Hepatocyte (in vitro differentiated cells): Measurements from ENCODE around the gene ABR. TPM values are rescaled to one million over a fixed set of nuclear protein-coding genes. Genes with fewer than 3 reads are reported as not detected.

ENCODE experiments used
- DNase-seq: peaks from one replicate; pipeline ENCODE4 v3.0.0-alpha.2; 2016; ENCODE audit warnings: low spot score
- H2AFZ ChIP-seq: fragments of 200-600 bp; sonication (generic); 2 replicates; pipeline ENCODE4 v1.6.0; 2016; ENCODE audit warnings: antibody characterized with exemption, mild to moderate bottlenecking
- H3K27ac ChIP-seq: fragments of 200-600 bp; sonication (generic); 2 replicates; pipeline ENCODE4 v1.5.1; 2016; ENCODE audit warnings: mild to moderate bottlenecking
- H3K27me3 ChIP-seq: fragments of 200-600 bp; sonication (generic); 2 replicates; pipeline ENCODE4 v1.6.1; 2016
- H3K36me3 ChIP-seq: fragments of 200-600 bp; sonication (generic); replicated peaks from 2 replicates; pipeline ENCODE4 v1.5.1; 2016; ENCODE audit warnings: low read depth; ENCODE audit not compliant: insufficient read depth
- H3K4me1 ChIP-seq: fragments of 200-600 bp; sonication (generic); 2 replicates; pipeline ENCODE4 v1.5.1; 2016; ENCODE audit warnings: mild to moderate bottlenecking, moderate library complexity; ENCODE audit not compliant: insufficient read depth
- H3K4me2 ChIP-seq: fragments of 200-600 bp; sonication (generic); 2 replicates; pipeline ENCODE4 v1.6.0; 2016
- H3K4me3 ChIP-seq: fragments of 200-600 bp; sonication (generic); 2 replicates; pipeline ENCODE4 v1.5.1; 2016; ENCODE audit warnings: mild to moderate bottlenecking
- H3K79me2 ChIP-seq: fragments of 200-600 bp; sonication (generic); 2 replicates; pipeline ENCODE4 v1.6.0; 2017; ENCODE audit warnings: mild to moderate bottlenecking
- H3K9me2 ChIP-seq: fragments of 200-600 bp; sonication (generic); replicated peaks from 2 replicates; pipeline ENCODE4 v1.6.0; 2017; ENCODE audit warnings: mild to moderate bottlenecking; ENCODE audit not compliant: insufficient read depth
- H3K9me3 ChIP-seq: fragments of 200-600 bp; sonication (generic); 2 replicates; pipeline ENCODE4 v1.5.1; 2016; ENCODE audit warnings: low read depth, mild to moderate bottlenecking
- H4K20me1 ChIP-seq: fragments of 200-600 bp; sonication (generic); 2 replicates; pipeline ENCODE4 v1.6.0; 2016; ENCODE audit warnings: mild to moderate bottlenecking; ENCODE audit not compliant: insufficient read depth, poor library complexity, severe bottlenecking
- EZH2 ChIP-seq: fragments of 200-600 bp; sonication (generic); IDR thresholded peaks from 2 replicates; pipeline ENCODE4 v1.6.1; 2016; ENCODE audit warnings: antibody characterized with exemption, mild to moderate bottlenecking, borderline replicate concordance
- EZH2phosphoT487 ChIP-seq: fragments of 200-600 bp; sonication (generic); IDR thresholded peaks from one replicate; pipeline ENCODE4 v1.6.1; 2018; ENCODE audit warnings: antibody characterized with exemption, mild to moderate bottlenecking, low read depth, moderate library complexity; ENCODE audit not compliant: unreplicated experiment, severe bottlenecking
- WGBS: methylation state at CpG from one replicate; pipeline ENCODE4 v1.1.6; 2016; ENCODE audit warnings: low lambda C conversion rate; ENCODE audit errors: missing lambda C conversion rate; 5-methylcytosine and 5-hydroxymethylcytosine counted together
- polyA plus RNA-seq: library from polyadenylated mRNA; unstranded; fragments of >200 nt; fragmentation: Nextera tagmentation; extraction: Ambion mirVana; gene quantifications from 2 replicates; pipeline ENCODE4 v1.2.1, GENCODE V29; 2016
- total RNA-seq: library from RNA; depleted of rRNA; stranded (reverse); fragments of >200 nt; gene quantifications from 2 replicates; pipeline ENCODE4 v1.2.3, GENCODE V29; 2014
- TF ChIP-seq, protein P1 (sequence below): fragments of 200-600 bp; sonication (generic); IDR thresholded peaks from 2 replicates; pipeline ENCODE4 v1.5.1; 2016; ENCODE audit warnings: antibody characterized with exemption, mild to moderate bottlenecking; ENCODE audit not compliant: poor library complexity

ABR gene
- total and polyA plus RNA-seq, 2 experiments from 2014 or later, result 26.8 to 51.5 TPM

GRCh38 chr17:987931-988330, 191.8 kb downstream of the ABR start:
- Histone ChIP-seq H3K9me3 (no peaks in the 10 kb centered on the region), H3K27ac (no peak overlapping the region), H3K4me3 (no peak overlapping the region), H3K36me3 (no peaks in the 10 kb centered on the region), H3K9me2 (no peaks in the 10 kb centered on the region), H3K4me2 (no peak overlapping the region), H3K4me1 (no peaks in the 10 kb centered on the region), H3K79me2 (no peaks in the 10 kb centered on the region), H4K20me1 (no peaks in the 10 kb centered on the region), H2AFZ (no peak overlapping the region), H3K27me3 (no peaks in the 10 kb centered on the region)
- TF ChIP-seq, protein P1, sequence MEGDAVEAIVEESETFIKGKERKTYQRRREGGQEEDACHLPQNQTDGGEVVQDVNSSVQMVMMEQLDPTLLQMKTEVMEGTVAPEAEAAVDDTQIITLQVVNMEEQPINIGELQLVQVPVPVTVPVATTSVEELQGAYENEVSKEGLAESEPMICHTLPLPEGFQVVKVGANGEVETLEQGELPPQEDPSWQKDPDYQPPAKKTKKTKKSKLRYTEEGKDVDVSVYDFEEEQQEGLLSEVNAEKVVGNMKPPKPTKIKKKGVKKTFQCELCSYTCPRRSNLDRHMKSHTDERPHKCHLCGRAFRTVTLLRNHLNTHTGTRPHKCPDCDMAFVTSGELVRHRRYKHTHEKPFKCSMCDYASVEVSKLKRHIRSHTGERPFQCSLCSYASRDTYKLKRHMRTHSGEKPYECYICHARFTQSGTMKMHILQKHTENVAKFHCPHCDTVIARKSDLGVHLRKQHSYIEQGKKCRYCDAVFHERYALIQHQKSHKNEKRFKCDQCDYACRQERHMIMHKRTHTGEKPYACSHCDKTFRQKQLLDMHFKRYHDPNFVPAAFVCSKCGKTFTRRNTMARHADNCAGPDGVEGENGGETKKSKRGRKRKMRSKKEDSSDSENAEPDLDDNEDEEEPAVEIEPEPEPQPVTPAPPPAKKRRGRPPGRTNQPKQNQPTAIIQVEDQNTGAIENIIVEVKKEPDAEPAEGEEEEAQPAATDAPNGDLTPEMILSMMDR, result no peak
- TF ChIP-seq EZH2, result no peak
- WGBS, result 89% methylated on average over 15 of the region's 15 CpGs
- no peak for DNase-seq

- Histone ChIP-seq H3K4me2 (no peak overlapping the region), H3K4me1 (no peaks in the 10 kb centered on the region), H3K9me3 (no peaks in the 10 kb centered on the region), H3K27me3 (no peaks in the 10 kb centered on the region), H3K27ac (no peak overlapping the region), H3K9me2 (no peaks in the 10 kb centered on the region), H2AFZ (no peak overlapping the region), H3K4me3 (no peak overlapping the region), H3K79me2 (no peaks in the 10 kb centered on the region), H4K20me1 (no peaks in the 10 kb centered on the region), H3K36me3 (no peaks in the 10 kb centered on the region)
- 91% methylated on average over 6 of the region's 6 CpGs for WGBS
- TF ChIP-seq, protein P1, result no peak
- TF ChIP-seq EZH2phosphoT487, result no peak
- TF ChIP-seq EZH2, result no peak
- no peak for DNase-seq
These were observed 193.4 kb downstream of the ABR start for GRCh38 chr17:986322-986929.

DNA sequence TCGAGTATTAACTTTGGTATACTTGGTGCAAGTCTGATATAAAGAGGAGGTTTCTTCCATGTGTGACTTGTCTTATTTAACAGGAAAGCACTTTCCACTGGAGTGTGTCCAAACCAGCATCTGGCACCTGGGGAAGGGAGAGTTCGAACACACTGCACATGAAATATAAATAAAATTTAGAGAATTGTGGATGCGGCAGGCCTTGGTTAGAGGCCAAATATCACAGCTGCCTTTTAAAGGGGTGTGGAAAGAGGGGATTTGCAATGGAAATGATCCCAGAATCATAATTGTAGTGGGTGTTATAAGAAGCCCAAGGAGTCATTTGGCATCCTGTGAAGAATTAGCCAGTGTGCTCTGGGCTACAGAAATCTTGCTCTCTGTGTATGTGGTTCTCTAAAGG, 195.9 kb downstream of the ABR start:
- no peaks in the 10 kb centered on the region for H3K79me2 ChIP-seq
- whole genome bisulfite sequencing, result 87% methylated on average over 3 of the region's 3 CpGs
- no peaks in the 10 kb centered on the region for H3K27me3 ChIP-seq
- H3K4me1 ChIP-seq, result peaks cover 3% of the 10 kb centered on the region
- no peak overlapping the region for H2AFZ ChIP-seq
- H3K36me3 ChIP-seq, result no peaks in the 10 kb centered on the region
- H4K20me1 ChIP-seq, result no peaks in the 10 kb centered on the region
- TF ChIP-seq, protein P1, result no peak
- TF ChIP-seq EZH2phosphoT487 (no peak), EZH2 (no peak)
- no peak overlapping the region for H3K27ac ChIP-seq
- no peaks in the 10 kb centered on the region for H3K9me3 ChIP-seq
- H3K4me3 ChIP-seq, result no peak overlapping the region
- no peaks in the 10 kb centered on the region for H3K9me2 ChIP-seq
- DNase-seq, result no peak
- no peak overlapping the region for H3K4me2 ChIP-seq

GRCh38 chr17:981292-981658, 198.5 kb downstream of the ABR start:
- no peak overlapping the region for H2AFZ ChIP-seq
- TF ChIP-seq EZH2phosphoT487, result no peak
- TF ChIP-seq EZH2, result no peak
- TF ChIP-seq, protein P1, result no peak
- H3K4me1 ChIP-seq, result peaks cover 14% of the 10 kb centered on the region
- no peak overlapping the region for H3K27ac ChIP-seq
- H3K36me3 ChIP-seq, result no peaks in the 10 kb centered on the region
- no peaks in the 10 kb centered on the region for H3K27me3 ChIP-seq
- H3K4me2 ChIP-seq, result no peak overlapping the region
- H3K79me2 ChIP-seq, result peaks cover 26% of the 10 kb centered on the region
- H4K20me1 ChIP-seq, result peaks cover 11% of the 10 kb centered on the region
- 38% methylated on average over 10 of the region's 10 CpGs for WGBS
- no peak overlapping the region for H3K4me3 ChIP-seq
- no peaks in the 10 kb centered on the region for H3K9me2 ChIP-seq
- no peak for DNase-seq
- no peaks in the 10 kb centered on the region for H3K9me3 ChIP-seq
